WTC11 (cell line): ENCODE results near the gene SIGLEC1.

ENCODE experiments used
- IRF2 ChIP-seq: sonication (generic); formaldehyde crosslinking; IDR thresholded peaks from 2 replicates; pipeline ENCODE4 v1.8.0; 2022; ENCODE audit warnings: low read depth, missing genetic modification reagents, borderline replicate concordance
- JUN ChIP-seq: sonication (generic); formaldehyde crosslinking; IDR thresholded peaks from 2 replicates; pipeline ENCODE4 v1.8.0; 2023; ENCODE audit warnings: mild to moderate bottlenecking, missing genetic modification reagents
- NFYB ChIP-seq: sonication (generic); formaldehyde crosslinking; conservative IDR thresholded peaks from 2 replicates; pipeline ENCODE4 v1.8.0; 2022; ENCODE audit warnings: low read depth, missing genetic modification reagents
- NR3C1 ChIP-seq: sonication (generic); formaldehyde crosslinking; conservative IDR thresholded peaks from 2 replicates; pipeline ENCODE4 v1.8.1; 2023; ENCODE audit warnings: low read depth, mild to moderate bottlenecking, missing genetic modification reagents
- SP1 ChIP-seq: sonication (generic); formaldehyde crosslinking; conservative IDR thresholded peaks from 2 replicates; pipeline ENCODE4 v1.8.1; 2022; ENCODE audit warnings: missing genetic modification reagents
- TEAD4 ChIP-seq: sonication (generic); formaldehyde crosslinking; IDR thresholded peaks from 2 replicates; pipeline ENCODE4 v1.8.0; 2022; ENCODE audit warnings: mild to moderate bottlenecking, missing genetic modification reagents
- TF ChIP-seq, protein P1 (sequence below): sonication (generic); formaldehyde crosslinking; IDR thresholded peaks from 2 replicates; pipeline ENCODE4 v1.8.1; 2023; ENCODE audit warnings: mild to moderate bottlenecking, missing genetic modification reagents, borderline replicate concordance
- TF ChIP-seq, protein P2 (sequence below): fragments of 200-600 bp; IDR thresholded peaks from 2 replicates; pipeline ENCODE4 v1.8.0; 2022; ENCODE audit warnings: antibody characterized with exemption
- TF ChIP-seq, protein P3 (sequence below): sonication (generic); formaldehyde crosslinking; IDR thresholded peaks from 2 replicates; pipeline ENCODE4 v1.8.1; 2022; ENCODE audit warnings: mild to moderate bottlenecking, moderate library complexity, missing genetic modification reagents
- TF ChIP-seq, protein P4 (sequence below): sonication (generic); formaldehyde crosslinking; IDR thresholded peaks from 2 replicates; pipeline ENCODE4 v1.8.1; 2023; ENCODE audit warnings: mild to moderate bottlenecking, missing genetic modification reagents, moderate library complexity
- TF ChIP-seq, protein P5 (sequence below): fragments of 250-450 bp; sonication (Bioruptor Pico); IDR thresholded peaks from 2 replicates; pipeline ENCODE4 v1.9.0; 2021; ENCODE audit warnings: mild to moderate bottlenecking
- TF ChIP-seq, protein P6 (sequence below): sonication (generic); formaldehyde crosslinking; IDR thresholded peaks from 2 replicates; pipeline ENCODE4 v1.8.0; 2022; ENCODE audit warnings: mild to moderate bottlenecking, missing genetic modification reagents
- TF ChIP-seq, protein P7 (sequence below): sonication (generic); formaldehyde crosslinking; IDR thresholded peaks from 2 replicates; pipeline ENCODE4 v1.8.0; 2022; ENCODE audit warnings: mild to moderate bottlenecking, missing genetic modification reagents
- TF ChIP-seq, protein P8 (sequence below): sonication (generic); formaldehyde crosslinking; IDR thresholded peaks from 2 replicates; pipeline ENCODE4 v1.8.0; 2023; ENCODE audit warnings: missing genetic modification reagents

DNA sequence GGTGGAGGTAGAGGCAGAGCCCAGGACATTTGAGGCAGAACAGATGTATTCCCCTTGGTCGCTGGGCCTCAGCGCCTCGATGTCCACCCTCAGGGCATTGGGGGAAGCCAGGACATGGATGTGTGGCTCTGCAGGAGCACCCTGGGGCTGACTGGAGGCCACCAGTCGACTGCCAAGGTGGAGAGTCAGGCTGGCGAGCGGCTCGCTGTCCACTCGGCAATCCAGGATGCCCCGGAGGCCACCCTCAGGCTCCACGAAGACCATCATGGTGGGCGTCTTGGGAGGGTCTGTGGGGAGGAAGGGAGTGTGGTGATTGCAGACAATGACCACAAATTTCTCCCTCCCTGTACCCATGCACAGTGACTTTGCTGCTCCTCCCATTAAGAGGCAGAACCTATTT, 22.4 kb downstream of the SIGLEC1 start:
- TF ChIP-seq, protein P1, sequence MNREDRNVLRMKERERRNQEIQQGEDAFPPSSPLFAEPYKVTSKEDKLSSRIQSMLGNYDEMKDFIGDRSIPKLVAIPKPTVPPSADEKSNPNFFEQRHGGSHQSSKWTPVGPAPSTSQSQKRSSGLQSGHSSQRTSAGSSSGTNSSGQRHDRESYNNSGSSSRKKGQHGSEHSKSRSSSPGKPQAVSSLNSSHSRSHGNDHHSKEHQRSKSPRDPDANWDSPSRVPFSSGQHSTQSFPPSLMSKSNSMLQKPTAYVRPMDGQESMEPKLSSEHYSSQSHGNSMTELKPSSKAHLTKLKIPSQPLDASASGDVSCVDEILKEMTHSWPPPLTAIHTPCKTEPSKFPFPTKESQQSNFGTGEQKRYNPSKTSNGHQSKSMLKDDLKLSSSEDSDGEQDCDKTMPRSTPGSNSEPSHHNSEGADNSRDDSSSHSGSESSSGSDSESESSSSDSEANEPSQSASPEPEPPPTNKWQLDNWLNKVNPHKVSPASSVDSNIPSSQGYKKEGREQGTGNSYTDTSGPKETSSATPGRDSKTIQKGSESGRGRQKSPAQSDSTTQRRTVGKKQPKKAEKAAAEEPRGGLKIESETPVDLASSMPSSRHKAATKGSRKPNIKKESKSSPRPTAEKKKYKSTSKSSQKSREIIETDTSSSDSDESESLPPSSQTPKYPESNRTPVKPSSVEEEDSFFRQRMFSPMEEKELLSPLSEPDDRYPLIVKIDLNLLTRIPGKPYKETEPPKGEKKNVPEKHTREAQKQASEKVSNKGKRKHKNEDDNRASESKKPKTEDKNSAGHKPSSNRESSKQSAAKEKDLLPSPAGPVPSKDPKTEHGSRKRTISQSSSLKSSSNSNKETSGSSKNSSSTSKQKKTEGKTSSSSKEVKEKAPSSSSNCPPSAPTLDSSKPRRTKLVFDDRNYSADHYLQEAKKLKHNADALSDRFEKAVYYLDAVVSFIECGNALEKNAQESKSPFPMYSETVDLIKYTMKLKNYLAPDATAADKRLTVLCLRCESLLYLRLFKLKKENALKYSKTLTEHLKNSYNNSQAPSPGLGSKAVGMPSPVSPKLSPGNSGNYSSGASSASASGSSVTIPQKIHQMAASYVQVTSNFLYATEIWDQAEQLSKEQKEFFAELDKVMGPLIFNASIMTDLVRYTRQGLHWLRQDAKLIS (CRISPR knock-in tag): no peak
- TF ChIP-seq, protein P2, sequence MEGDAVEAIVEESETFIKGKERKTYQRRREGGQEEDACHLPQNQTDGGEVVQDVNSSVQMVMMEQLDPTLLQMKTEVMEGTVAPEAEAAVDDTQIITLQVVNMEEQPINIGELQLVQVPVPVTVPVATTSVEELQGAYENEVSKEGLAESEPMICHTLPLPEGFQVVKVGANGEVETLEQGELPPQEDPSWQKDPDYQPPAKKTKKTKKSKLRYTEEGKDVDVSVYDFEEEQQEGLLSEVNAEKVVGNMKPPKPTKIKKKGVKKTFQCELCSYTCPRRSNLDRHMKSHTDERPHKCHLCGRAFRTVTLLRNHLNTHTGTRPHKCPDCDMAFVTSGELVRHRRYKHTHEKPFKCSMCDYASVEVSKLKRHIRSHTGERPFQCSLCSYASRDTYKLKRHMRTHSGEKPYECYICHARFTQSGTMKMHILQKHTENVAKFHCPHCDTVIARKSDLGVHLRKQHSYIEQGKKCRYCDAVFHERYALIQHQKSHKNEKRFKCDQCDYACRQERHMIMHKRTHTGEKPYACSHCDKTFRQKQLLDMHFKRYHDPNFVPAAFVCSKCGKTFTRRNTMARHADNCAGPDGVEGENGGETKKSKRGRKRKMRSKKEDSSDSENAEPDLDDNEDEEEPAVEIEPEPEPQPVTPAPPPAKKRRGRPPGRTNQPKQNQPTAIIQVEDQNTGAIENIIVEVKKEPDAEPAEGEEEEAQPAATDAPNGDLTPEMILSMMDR: no peak
- no peak for TF ChIP-seq NR3C1
- TF ChIP-seq, protein P3, sequence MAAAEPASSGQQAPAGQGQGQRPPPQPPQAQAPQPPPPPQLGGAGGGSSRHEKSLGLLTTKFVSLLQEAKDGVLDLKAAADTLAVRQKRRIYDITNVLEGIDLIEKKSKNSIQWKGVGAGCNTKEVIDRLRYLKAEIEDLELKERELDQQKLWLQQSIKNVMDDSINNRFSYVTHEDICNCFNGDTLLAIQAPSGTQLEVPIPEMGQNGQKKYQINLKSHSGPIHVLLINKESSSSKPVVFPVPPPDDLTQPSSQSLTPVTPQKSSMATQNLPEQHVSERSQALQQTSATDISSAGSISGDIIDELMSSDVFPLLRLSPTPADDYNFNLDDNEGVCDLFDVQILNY: no peak
- TF ChIP-seq, protein P4, sequence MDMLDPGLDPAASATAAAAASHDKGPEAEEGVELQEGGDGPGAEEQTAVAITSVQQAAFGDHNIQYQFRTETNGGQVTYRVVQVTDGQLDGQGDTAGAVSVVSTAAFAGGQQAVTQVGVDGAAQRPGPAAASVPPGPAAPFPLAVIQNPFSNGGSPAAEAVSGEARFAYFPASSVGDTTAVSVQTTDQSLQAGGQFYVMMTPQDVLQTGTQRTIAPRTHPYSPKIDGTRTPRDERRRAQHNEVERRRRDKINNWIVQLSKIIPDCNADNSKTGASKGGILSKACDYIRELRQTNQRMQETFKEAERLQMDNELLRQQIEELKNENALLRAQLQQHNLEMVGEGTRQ (CRISPR knock-in tag): no peak
- TF ChIP-seq, protein P5, sequence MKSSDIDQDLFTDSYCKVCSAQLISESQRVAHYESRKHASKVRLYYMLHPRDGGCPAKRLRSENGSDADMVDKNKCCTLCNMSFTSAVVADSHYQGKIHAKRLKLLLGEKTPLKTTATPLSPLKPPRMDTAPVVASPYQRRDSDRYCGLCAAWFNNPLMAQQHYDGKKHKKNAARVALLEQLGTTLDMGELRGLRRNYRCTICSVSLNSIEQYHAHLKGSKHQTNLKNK (CRISPR knock-in tag): no peak
- no peak for TF ChIP-seq TEAD4
- TF ChIP-seq SP1: no peak
- no peak for TF ChIP-seq JUN (CRISPR knock-in tag)
- TF ChIP-seq, protein P6, sequence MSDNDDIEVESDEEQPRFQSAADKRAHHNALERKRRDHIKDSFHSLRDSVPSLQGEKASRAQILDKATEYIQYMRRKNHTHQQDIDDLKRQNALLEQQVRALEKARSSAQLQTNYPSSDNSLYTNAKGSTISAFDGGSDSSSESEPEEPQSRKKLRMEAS (CRISPR knock-in tag): no peak
- TF ChIP-seq, protein P7, sequence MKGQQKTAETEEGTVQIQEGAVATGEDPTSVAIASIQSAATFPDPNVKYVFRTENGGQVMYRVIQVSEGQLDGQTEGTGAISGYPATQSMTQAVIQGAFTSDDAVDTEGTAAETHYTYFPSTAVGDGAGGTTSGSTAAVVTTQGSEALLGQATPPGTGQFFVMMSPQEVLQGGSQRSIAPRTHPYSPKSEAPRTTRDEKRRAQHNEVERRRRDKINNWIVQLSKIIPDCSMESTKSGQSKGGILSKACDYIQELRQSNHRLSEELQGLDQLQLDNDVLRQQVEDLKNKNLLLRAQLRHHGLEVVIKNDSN (CRISPR knock-in tag): no peak
- no peak for TF ChIP-seq IRF2
- TF ChIP-seq, protein P8, sequence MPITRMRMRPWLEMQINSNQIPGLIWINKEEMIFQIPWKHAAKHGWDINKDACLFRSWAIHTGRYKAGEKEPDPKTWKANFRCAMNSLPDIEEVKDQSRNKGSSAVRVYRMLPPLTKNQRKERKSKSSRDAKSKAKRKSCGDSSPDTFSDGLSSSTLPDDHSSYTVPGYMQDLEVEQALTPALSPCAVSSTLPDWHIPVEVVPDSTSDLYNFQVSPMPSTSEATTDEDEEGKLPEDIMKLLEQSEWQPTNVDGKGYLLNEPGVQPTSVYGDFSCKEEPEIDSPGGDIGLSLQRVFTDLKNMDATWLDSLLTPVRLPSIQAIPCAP (CRISPR knock-in tag): no peak
- TF ChIP-seq NFYB (CRISPR knock-in tag): no peak
